Astrocyte of the cerebellum (primary cell): ENCODE data around the gene WNT4.

Experiments
- DNase-seq: peaks from one replicate; pipeline ENCODE4 v3.0.0-alpha.2; 2011; ENCODE audit warnings: low read depth
- H3K4me3 ChIP-seq: 2 replicates; pipeline ENCODE4 v1.5.1; 2011; ENCODE audit warnings: mild to moderate bottlenecking, low read depth, low read length, moderate library complexity
- CTCF ChIP-seq: IDR thresholded peaks from 2 replicates; pipeline ENCODE4 v1.5.1; 2012; ENCODE audit warnings: low read length, low read depth, moderate library complexity, mild to moderate bottlenecking; ENCODE audit errors: missing control alignments
- in situ Hi-C: cut with HindIII; loops from 2 replicates; pipeline ENCODE4 v1.10.0; 2017; ENCODE audit warnings: low sequenced_read_pairs

WNT4 gene

GRCh38 chr1:22076346-22076745 lies 66.6 kb downstream of the WNT4 start:
- no peak for DNase-seq
- in situ Hi-C loops = no loop called here
- no peak for TF ChIP-seq CTCF
- H3K4me3 ChIP-seq = no peak overlapping the region

- no peak overlapping the region for H3K4me3 ChIP-seq
These were observed 67.2 kb downstream of the WNT4 start for GRCh38 chr1:22075718-22076117.

GRCh38 chr1:22074803-22075202 lies 68.1 kb downstream of the WNT4 start:
- no peak for DNase-seq
- in situ Hi-C loops = no loop called here
- H3K4me3 ChIP-seq = no peak overlapping the region
- TF ChIP-seq CTCF = no peak

More at GRCh38 chr1:22075718-22076117, 67.2 kb downstream of the WNT4 start:
- no peak for DNase-seq
- in situ Hi-C loops = no loop called here
- TF ChIP-seq CTCF = no peak

GRCh38 chr1:22071511-22071910 lies 71.4 kb downstream of the WNT4 start:
- in situ Hi-C loops = no loop called here
- no peak for DNase-seq
- TF ChIP-seq CTCF = no peak
- no peak overlapping the region for H3K4me3 ChIP-seq
